H1 (cell line): ENCODE measurements around the gene DYNLRB1. TPM values are rescaled to one million over a fixed set of nuclear protein-coding genes. Genes with fewer than 3 reads are reported as not detected.

Experiments used
- CTCF ChIA-PET: fragments of 300-600 bp; sonication (Branson Sonifier 250); formaldehyde crosslinking; loops from one replicate; lab custom pipeline; 2021; ENCODE audit not compliant: partially characterized antibody; lab: Charles Lee
- POLR2A ChIA-PET: fragments of 300-600 bp; sonication (Branson Sonifier 250); formaldehyde crosslinking; loops from one replicate; lab custom pipeline; 2021; ENCODE audit warnings: inconsistent platforms; ENCODE audit not compliant: partially characterized antibody; lab: Charles Lee
- DNase-seq, 2 experiments: peaks; one replicate each; pipeline versions ENCODE4 v3.0.0 to v3.0.0-alpha.2; 2010 to 2022; ENCODE audit warnings: low spot score in 2 of 2, low read depth in 1 of 2, mixed read lengths in 1 of 2
- FAIRE-seq: peaks from 2 replicates; lab custom pipeline; 2011; peaks lifted over from hg19 to GRCh38; lab: Jason Lieb, UNC
- H2AFZ ChIP-seq: 2 replicates; pipeline ENCODE4 v1.8.1; 2012; ENCODE audit warnings: low read length, inconsistent platforms
- H2AK5ac ChIP-seq: 2 replicates; pipeline ENCODE4 v1.6.1; 2013; ENCODE audit warnings: low read depth, low read length
- H2BK120ac ChIP-seq: replicated peaks from 2 replicates; pipeline ENCODE3; 2013; ENCODE audit warnings: low read depth, low read length, inconsistent platforms
- H2BK12ac ChIP-seq: 2 replicates; pipeline ENCODE4 v1.6.1; 2013; ENCODE audit warnings: low read depth, low read length
- H2BK15ac ChIP-seq: 2 replicates; pipeline ENCODE4 v1.6.1; 2013; ENCODE audit warnings: low read length
- H2BK20ac ChIP-seq: 2 replicates; pipeline ENCODE4 v1.6.1; 2013; ENCODE audit warnings: low read length
- H2BK5ac ChIP-seq: 2 replicates; pipeline ENCODE4 v1.6.1; 2013; ENCODE audit warnings: low read depth, low read length
- H3K14ac ChIP-seq: 2 replicates; pipeline ENCODE4 v1.6.1; 2013; ENCODE audit warnings: inconsistent platforms; ENCODE audit not compliant: insufficient read length
- H3K18ac ChIP-seq: 2 replicates; pipeline ENCODE4 v1.6.1; 2013; ENCODE audit warnings: low read length; ENCODE audit errors: extremely low read depth
- H3K23ac ChIP-seq: 2 replicates; pipeline ENCODE4 v1.6.1; 2013; ENCODE audit warnings: inconsistent platforms; ENCODE audit not compliant: insufficient read length
- H3K23me2 ChIP-seq: 2 replicates; pipeline ENCODE4 v1.6.1; 2013; ENCODE audit warnings: low read depth, low read length
- H3K27ac ChIP-seq: 2 replicates; pipeline ENCODE4 v1.6.1; 2011; ENCODE audit warnings: low read depth, low read length, inconsistent platforms
- H3K27me3 ChIP-seq, 4 experiments: replicated peaks in 1 of 4; 1 replicate in 1 of 4; 2 replicates in 3 of 4; pipeline versions ENCODE4 v1.6.1 to v1.8.1; 2011 to 2013; ENCODE audit warnings: low read length in 3 of 4, mild to moderate bottlenecking in 3 of 4, inconsistent platforms in 2 of 4, mixed read lengths in 2 of 4, moderate library complexity in 1 of 4; ENCODE audit not compliant: control insufficient read depth in 3 of 4, insufficient read depth in 3 of 4; ENCODE audit errors: extremely low read depth in 1 of 4
- H3K36me3 ChIP-seq, 4 experiments: 2 replicates each; pipeline versions ENCODE4 v1.6.1 to v1.8.1; 2011 to 2013; ENCODE audit warnings: mild to moderate bottlenecking in 4 of 4, low read length in 3 of 4, moderate library complexity in 2 of 4, control low read depth in 1 of 4, inconsistent platforms in 1 of 4; ENCODE audit not compliant: insufficient read depth in 4 of 4, control insufficient read depth in 2 of 4
- H3K4ac ChIP-seq: replicated peaks from 2 replicates; pipeline ENCODE3; 2013; ENCODE audit warnings: low read length, low read depth, mixed read lengths, inconsistent platforms; ENCODE audit not compliant: insufficient read length
- H3K4me1 ChIP-seq, 4 experiments: replicated peaks in 1 of 4; 1 replicate in 1 of 4; 2 replicates in 3 of 4; pipeline versions ENCODE4 v1.6.1 to v1.8.1; 2011 to 2013; ENCODE audit warnings: low read length in 3 of 4, inconsistent platforms in 2 of 4, mixed read lengths in 1 of 4; ENCODE audit not compliant: insufficient read depth in 4 of 4, control insufficient read depth in 3 of 4
- H3K4me2 ChIP-seq, 2 experiments: 2 replicates each; pipeline versions ENCODE4 v1.6.1 to v1.8.1; 2011 to 2013; ENCODE audit warnings: low read depth in 2 of 2, low read length in 2 of 2, control low read depth in 1 of 2, inconsistent platforms in 1 of 2, mild to moderate bottlenecking in 1 of 2; ENCODE audit not compliant: insufficient read depth in 1 of 2
- H3K4me3 ChIP-seq, 4 experiments: fragments of 200-600, 300-600 bp in 1 of 4; sonication (generic), shearing (Covaris generic), sonication (Bioruptor Twin) in 1 of 4; 2 replicates each; pipeline versions ENCODE4 v1.5.1 to v1.8.1; 2011 to 2016; ENCODE audit warnings: low read length in 4 of 4, low read depth in 3 of 4, control low read depth in 2 of 4, inconsistent platforms in 2 of 4, mild to moderate bottlenecking in 2 of 4, mixed read lengths in 1 of 4, moderate library complexity in 1 of 4; ENCODE audit not compliant: insufficient read depth in 2 of 4; ENCODE audit errors: extremely low read depth in 1 of 4
- H3K56ac ChIP-seq: replicated peaks from 2 replicates; pipeline ENCODE3; 2013; ENCODE audit warnings: low read depth, mild to moderate bottlenecking, mixed read lengths, low read length, inconsistent platforms; ENCODE audit not compliant: insufficient read length
- H3K79me1 ChIP-seq: 2 replicates; pipeline ENCODE4 v1.6.1; 2013; ENCODE audit warnings: low read depth, low read length, control low read depth
- H3K79me2 ChIP-seq, 2 experiments: 2 replicates each; pipeline versions ENCODE4 v1.6.1 to v1.8.1; 2012 to 2013; ENCODE audit warnings: low read length in 2 of 2, mild to moderate bottlenecking in 2 of 2, inconsistent platforms in 1 of 2; ENCODE audit not compliant: insufficient read depth in 2 of 2, control insufficient read depth in 1 of 2
- H3K9ac ChIP-seq, 4 experiments: replicated peaks in 1 of 4; 1 replicate in 1 of 4; 2 replicates in 3 of 4; pipeline versions ENCODE4 v1.6.1 to v1.8.1; 2011 to 2013; ENCODE audit warnings: low read depth in 3 of 4, low read length in 3 of 4, control low read depth in 2 of 4, mild to moderate bottlenecking in 2 of 4, moderate library complexity in 2 of 4, inconsistent platforms in 1 of 4; ENCODE audit errors: extremely low read depth in 1 of 4
- H3K9me3 ChIP-seq, 2 experiments: 2 replicates each; pipeline versions ENCODE4 v1.6.1 to v1.8.1; 2012 to 2013; ENCODE audit warnings: mild to moderate bottlenecking in 2 of 2, moderate library complexity in 2 of 2, control low read depth in 1 of 2, inconsistent platforms in 1 of 2, low read depth in 1 of 2, low read length in 1 of 2, mixed read lengths in 1 of 2; ENCODE audit not compliant: insufficient read depth in 2 of 2
- H4K20me1 ChIP-seq, 2 experiments: replicated peaks in 1 of 2; 2 replicates each; pipeline versions ENCODE3 to v1.8.1; 2011 to 2013; ENCODE audit warnings: inconsistent platforms in 2 of 2, low read length in 2 of 2, mild to moderate bottlenecking in 1 of 2; ENCODE audit not compliant: insufficient read depth in 2 of 2, control insufficient read depth in 1 of 2
- H4K5ac ChIP-seq: 2 replicates; pipeline ENCODE4 v1.6.1; 2013; ENCODE audit warnings: low read length, low read depth, mixed read lengths, inconsistent platforms; ENCODE audit not compliant: insufficient read length
- H4K8ac ChIP-seq: 2 replicates; pipeline ENCODE4 v1.8.0; 2013; ENCODE audit warnings: mild to moderate bottlenecking, moderate library complexity, low read length, inconsistent platforms; ENCODE audit not compliant: insufficient read depth; ENCODE audit errors: extremely low read depth
- H4K91ac ChIP-seq: replicated peaks from 2 replicates; pipeline ENCODE3; 2013; ENCODE audit warnings: low read length, mixed read lengths, inconsistent platforms; ENCODE audit not compliant: insufficient read length
- ATF2 ChIP-seq: IDR thresholded peaks from 2 replicates; pipeline ENCODE4 v1.6.1; 2012; ENCODE audit warnings: low read length, inconsistent platforms
- CBX5 ChIP-seq: fragments of 300-800, 300-1000 bp; sonication (generic); IDR thresholded peaks from 2 replicates; pipeline ENCODE4 v1.7.1; 2016; ENCODE audit warnings: antibody characterized with exemption, low read length, low read depth
- CBX8 ChIP-seq: fragments of 300-800, 300-1000 bp; sonication (generic); IDR thresholded peaks from 2 replicates; pipeline ENCODE4 v1.7.1; 2016; ENCODE audit warnings: low read depth, low read length, borderline replicate concordance
- CHD2 ChIP-seq: IDR thresholded peaks from 2 replicates; pipeline ENCODE4 v1.6.1; 2012; ENCODE audit warnings: low read length, improper control_type of control experiment
- E2F6 ChIP-seq: IDR thresholded peaks from 2 replicates; pipeline ENCODE4 v1.6.1; 2012; ENCODE audit warnings: inconsistent platforms
- GTF2F1 ChIP-seq: IDR thresholded peaks from 2 replicates; pipeline ENCODE4 v1.6.1; 2012; ENCODE audit warnings: low read depth, low read length, improper control_type of control experiment, borderline replicate concordance
- JUN ChIP-seq: IDR thresholded peaks from 2 replicates; pipeline ENCODE4 v1.6.1; 2011; ENCODE audit warnings: low read depth, mild to moderate bottlenecking, improper control_type of control experiment, low read length
- RFX5 ChIP-seq: IDR thresholded peaks from 2 replicates; pipeline ENCODE4 v1.6.1; 2011; ENCODE audit warnings: low read depth, low read length, improper control_type of control experiment, borderline replicate concordance
- SP4 ChIP-seq: IDR thresholded peaks from 2 replicates; pipeline ENCODE4 v1.6.1; 2012; ENCODE audit warnings: low read length, inconsistent platforms
- SRF ChIP-seq: IDR thresholded peaks from 2 replicates; pipeline ENCODE4 v1.6.1; 2011; ENCODE audit warnings: mild to moderate bottlenecking, low read depth, low read length, moderate library complexity
- TBP ChIP-seq: IDR thresholded peaks from 2 replicates; pipeline ENCODE4 v1.6.1; 2011; ENCODE audit warnings: low read depth, low read length, improper control_type of control experiment
- TCF12 ChIP-seq: IDR thresholded peaks from 2 replicates; pipeline ENCODE4 v1.6.1; 2011; ENCODE audit warnings: low read depth, mild to moderate bottlenecking, low read length
- WGBS, 2 experiments: shearing (Covaris generic) in 1 of 2; methylation state at CpG; one replicate each; pipeline versions ENCODE4 v1.1.6 to v1.1.7; 2013 to 2015; ENCODE audit warnings: low lambda C conversion rate in 2 of 2, mixed read lengths in 2 of 2, inconsistent platforms in 1 of 2, low coverage in 1 of 2, missing lambda C conversion rate in 1 of 2; ENCODE audit not compliant: insufficient replicate concordance in 2 of 2, insufficient coverage in 1 of 2, insufficient read length in 1 of 2; ENCODE audit errors: extremely low coverage in 1 of 2, missing lambda C conversion rate in 1 of 2; 5-methylcytosine and 5-hydroxymethylcytosine counted together
- polyA plus RNA-seq, 7 experiments: library from polyadenylated mRNA; depleted of rRNA in 3 of 7; stranded (reverse) in 5 of 7; unstranded in 2 of 7; fragments of >200 nt in 5 of 7; fragments of 200-250 nt in 2 of 7; gene quantifications; 1 replicate in 5 of 7; 2 replicates in 1 of 7; 4 replicates in 1 of 7; pipeline versions ENCODE4 v1.2.1 to v1.2.3, GENCODE V29; 2011 to 2013; ENCODE audit warnings: missing spikeins in 2 of 7, mixed read lengths in 2 of 7
- total RNA-seq: library from RNA; stranded (reverse); fragmentation: NEBNext Ultra II Directional; extraction: Animal tissue kit (Norgen Biotek cat#: 25700); gene quantifications from 2 replicates; pipeline ENCODE4 v1.2.1, GENCODE V29; 2021

Gene DYNLRB1
- total and polyA plus RNA-seq, 2 of the 8 experiments (the other 6 are each of a cell fraction or from before 2014, with no cell fraction given), result 109 to 214 TPM

DNA sequence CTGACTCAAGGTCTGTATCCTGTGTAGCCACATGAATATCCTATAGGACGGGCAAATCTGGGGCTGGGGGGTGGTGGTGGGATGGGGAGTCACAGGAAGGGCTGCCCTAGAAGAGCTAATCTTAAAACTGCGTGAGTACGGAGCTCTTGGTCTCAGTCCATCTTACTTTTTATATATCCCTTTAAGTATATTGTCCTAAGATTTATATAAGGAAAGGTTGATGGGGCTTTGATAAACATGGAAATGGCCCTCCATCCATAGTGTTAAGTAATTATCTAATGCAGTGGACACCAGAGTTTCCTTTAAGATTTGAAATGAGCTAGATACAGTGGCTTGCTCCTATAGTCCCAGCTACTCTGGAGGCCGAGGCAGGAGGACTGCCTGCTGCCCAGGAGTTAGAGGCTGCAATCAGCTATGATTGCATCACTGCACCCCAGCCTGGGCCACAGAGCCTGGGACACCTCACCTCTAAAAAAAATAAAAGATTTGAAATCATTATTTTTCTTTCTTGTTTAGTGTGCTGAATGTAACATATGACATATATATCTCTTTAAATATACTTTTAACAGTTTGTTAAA, 24.2 kb upstream of the DYNLRB1 start:
- Histone ChIP-seq H2BK120ac (no peak overlapping the region), H3K36me3 (peaks cover 6 to 51% (median 18%) of the 10 kb centered on the region in 4 experiments; a peak in 7 of 8 replicates), H3K23ac (no peak overlapping the region), H3K9me3 (no peaks in the 10 kb centered on the region), H3K79me1 (no peaks in the 10 kb centered on the region), H3K27me3 (no peaks in the 10 kb centered on the region), H4K8ac (no peak overlapping the region), H3K4ac (no peak overlapping the region), H2BK12ac (no peak overlapping the region), H2AFZ (no peak overlapping the region), H2BK5ac (no peak overlapping the region), H2AK5ac (no peak overlapping the region), H4K91ac (no peak overlapping the region), H3K56ac (no peak overlapping the region), H3K4me1 (no peaks in the 10 kb centered on the region), H3K18ac (no peak overlapping the region), H4K5ac (no peak overlapping the region), H2BK20ac (no peak overlapping the region), H3K79me2 (no peaks in the 10 kb centered on the region), H3K14ac (no peak overlapping the region), H3K23me2 (no peaks in the 10 kb centered on the region), H3K27ac (no peak overlapping the region), H4K20me1 (peaks cover 0 to 4% of the 10 kb centered on the region in 2 experiments), H3K9ac (no peak overlapping the region), H3K4me2 (no peak overlapping the region), H3K4me3 (no peak overlapping the region), H2BK15ac (no peak overlapping the region)
- 86% methylated on average over 4 of the region's 4 CpGs; no CpG with 5 or more reads in 1 of the 2 experiments for WGBS, 2 experiments
- ChIA-PET CTCF (interaction anchor here (0.6 to 1.2 kb wide), 2 partner anchors 172 to 180 kb away, joined by 4 read pairs; no protein-coding TSS in a partner anchor), POLR2A (no interaction called here)
- no peak for DNase-seq
- no peak for FAIRE-seq
- TF ChIP-seq GTF2F1 (no peak), ATF2 (no peak), RFX5 (no peak), CBX5 (no peak), JUN (no peak), TBP (no peak), TCF12 (no peak), E2F6 (no peak), CHD2 (no peak), SRF (no peak), CBX8 (no peak), SP4 (no peak)
